Keratinocyte (primary cell): ENCODE results near the gene GBP1.

Experiments
- CTCF ChIP-seq, 3 experiments: IDR thresholded peaks in 1 of 3; conservative IDR thresholded peaks in 1 of 3; optimal IDR thresholded peaks in 1 of 3; 2 replicates in 2 of 3; 3 replicates in 1 of 3; pipeline versions ENCODE3 to v1.5.1; 2011; ENCODE audit warnings: low read length in 3 of 3, mild to moderate bottlenecking in 3 of 3, moderate library complexity in 2 of 3, control low read depth in 1 of 3, inconsistent platforms in 1 of 3; ENCODE audit not compliant: insufficient read depth in 2 of 3; ENCODE audit errors: extremely low read depth in 1 of 3
- EZH2 ChIP-seq: IDR thresholded peaks from one replicate; pipeline ENCODE4 v1.6.1; 2012; ENCODE audit warnings: inconsistent platforms, mild to moderate bottlenecking, low read length, moderate library complexity

- no peak for TF ChIP-seq CTCF (optimal IDR thresholded peaks at IDR 0.05 in 1 of 3, IDR thresholded peaks at IDR 0.05 in 1 of 3, conservative IDR thresholded peaks at IDR 0.05 in 1 of 3; ENCODE audit: extremely low read depth in 1 of 3, insufficient read depth in 2 of 3, low read length in 3 of 3)
- TF ChIP-seq EZH2: no peak
These were observed 5.5 kb upstream of the GBP1 start for GRCh38 chr1:89070509-89070908.
